BLaER1 treated with 17β-estradiol and CSF1 and Interleukin-3, amounts not matched to agents 10 nM and 100 nM (cell line): ENCODE data around the gene EPHB1.

ENCODE experiments used
- H3K27ac ChIP-seq, 11 experiments: shearing (Covaris generic); formaldehyde crosslinking; 2 replicates each; pipeline ENCODE4 v1.8.1; 2022
- H3K27me3 ChIP-seq, 11 experiments: shearing (Covaris generic); formaldehyde crosslinking; 2 replicates each; pipeline ENCODE4 v1.8.1; 2022
- H3K36me3 ChIP-seq, 11 experiments: shearing (Covaris generic); formaldehyde crosslinking; 2 replicates each; pipeline ENCODE4 v1.8.1; 2022
- H3K4me1 ChIP-seq, 10 experiments: shearing (Covaris generic); formaldehyde crosslinking; 2 replicates each; pipeline ENCODE4 v1.8.1; 2022
- H3K4me2 ChIP-seq, 11 experiments: shearing (Covaris generic); formaldehyde crosslinking; 2 replicates each; pipeline ENCODE4 v1.8.1; 2022
- H3K4me3 ChIP-seq, 10 experiments: shearing (Covaris generic); formaldehyde crosslinking; 2 replicates each; pipeline ENCODE4 v1.8.1; 2022
- H3K9ac ChIP-seq, 11 experiments: shearing (Covaris generic); formaldehyde crosslinking; 2 replicates each; pipeline ENCODE4 v1.8.1; 2022
- H3K9me3 ChIP-seq, 11 experiments: shearing (Covaris generic); formaldehyde crosslinking; replicated peaks in 1 of 11; 2 replicates each; pipeline ENCODE4 v1.8.1; 2022
- H4K20me1 ChIP-seq, 11 experiments: shearing (Covaris generic); formaldehyde crosslinking; 2 replicates each; pipeline ENCODE4 v1.8.1; 2022
- Cebpa-rat ChIP-seq, 11 experiments: shearing (Covaris generic); IDR thresholded peaks; 2 replicates each; pipeline ENCODE4 v1.8.1; 2022

The EPHB1 gene

DNA sequence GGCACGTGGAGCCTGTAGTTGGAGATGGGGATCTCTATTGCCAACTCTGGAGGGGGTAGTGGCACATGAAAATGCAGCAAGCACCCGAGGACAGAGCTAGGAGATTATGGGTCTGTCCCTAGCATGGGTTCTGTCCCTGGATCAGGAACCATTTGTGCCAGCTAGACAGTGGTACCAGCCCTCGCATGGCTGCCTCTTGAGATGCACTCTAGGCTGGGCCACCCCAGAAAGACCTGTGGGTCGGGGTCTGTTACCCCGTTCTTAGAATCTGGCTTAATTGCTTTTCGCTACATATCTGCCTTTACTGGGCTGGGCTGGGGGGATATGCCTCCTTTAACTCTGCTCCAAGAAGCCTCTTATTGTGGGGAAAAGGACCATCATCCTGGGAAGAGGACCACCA lies 54.5 kb downstream of the EPHB1 start:
- H3K27ac ChIP-seq: no peak overlapping the region
- H3K27me3 ChIP-seq: no peaks in the 10 kb centered on the region
- no peak overlapping the region for H3K9ac ChIP-seq
- H3K4me1 ChIP-seq: peaks cover 31 to 41% (median 35%) of the 10 kb centered on the region in 10 experiments
- H4K20me1 ChIP-seq: no peaks in the 10 kb centered on the region; a peak in 1 of 22 replicates
- TF ChIP-seq Cebpa-rat (IDR thresholded peaks at IDR 0.05): no peak
- no peaks in the 10 kb centered on the region for H3K9me3 ChIP-seq
- H3K4me3 ChIP-seq: no peak overlapping the region
- no peaks in the 10 kb centered on the region for H3K36me3 ChIP-seq
- H3K4me2 ChIP-seq: peak overlapping the region in 4 of 11 experiments; percentile 58 to 68 (median 62); a peak in 9 of 22 replicates

DNA sequence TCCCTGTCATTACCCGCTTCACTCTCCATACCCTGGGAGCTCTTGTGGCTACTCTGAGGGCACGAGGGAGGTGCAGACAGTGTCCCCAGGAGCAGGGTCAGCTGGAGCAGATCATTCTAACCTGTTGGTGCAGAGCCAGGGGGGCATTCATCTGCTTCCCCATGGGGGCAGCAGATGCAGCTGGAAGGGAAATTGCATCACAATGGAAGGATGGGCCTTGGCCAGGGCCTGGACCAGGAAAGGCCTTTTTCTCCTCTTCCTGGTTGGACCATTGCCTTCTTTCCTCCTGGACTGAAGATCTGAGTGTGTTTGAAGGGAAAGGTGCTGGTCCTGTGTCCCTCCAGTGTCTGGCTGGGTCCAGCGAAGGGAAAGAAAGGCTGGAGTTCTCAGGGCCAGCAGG lies 55.7 kb downstream of the EPHB1 start:
- H3K4me1 ChIP-seq: peaks cover 28 to 35% (median 31%) of the 10 kb centered on the region in 10 experiments
- no peak for TF ChIP-seq Cebpa-rat (IDR thresholded peaks at IDR 0.05)

DNA sequence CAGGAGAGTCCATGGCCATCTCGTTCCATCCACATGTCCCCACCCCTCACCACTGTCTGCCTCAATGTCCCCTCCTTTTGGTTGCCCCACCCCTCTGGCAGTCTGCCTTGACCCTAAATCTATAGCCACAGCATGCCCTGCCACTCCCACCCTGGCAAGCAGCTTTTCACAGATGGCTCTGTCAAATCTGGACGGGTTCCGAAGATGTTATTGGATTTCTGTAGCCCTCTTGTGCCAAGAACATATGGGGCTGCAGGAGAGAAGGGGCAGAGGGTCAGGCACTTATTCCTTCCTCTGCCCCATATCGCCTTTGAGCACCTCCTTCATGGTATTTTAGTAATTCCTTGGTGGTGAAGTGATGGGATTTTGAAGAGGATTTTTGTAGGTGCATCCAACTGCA lies 57.1 kb downstream of the EPHB1 start:
- Histone ChIP-seq H3K4me1 (peaks cover 28 to 35% (median 31%) of the 10 kb centered on the region in 10 experiments), H3K9me3 (no peaks in the 10 kb centered on the region), H3K36me3 (no peaks in the 10 kb centered on the region), H4K20me1 (no peaks in the 10 kb centered on the region), H3K4me2 (peak overlapping the region in 8 of 11 experiments; percentile 47 to 69 (median 59); a peak in 9 of 22 replicates), H3K4me3 (no peak overlapping the region), H3K9ac (no peak overlapping the region), H3K27me3 (no peaks in the 10 kb centered on the region), H3K27ac (no peak overlapping the region)
- TF ChIP-seq Cebpa-rat (IDR thresholded peaks at IDR 0.05): no peak

More for the DNA sequence above, 55.7 kb downstream of the EPHB1 start:
- no peaks in the 10 kb centered on the region for H3K27me3 ChIP-seq
- no peaks in the 10 kb centered on the region for H3K9me3 ChIP-seq
- no peaks in the 10 kb centered on the region; a peak in 1 of 22 replicates for H4K20me1 ChIP-seq
- peak overlapping the region; percentile 23 to 68 (median 53); a peak in 20 of 22 replicates for H3K4me2 ChIP-seq
- H3K27ac ChIP-seq: no peak overlapping the region
- H3K36me3 ChIP-seq: no peaks in the 10 kb centered on the region
- H3K4me3 ChIP-seq: no peak overlapping the region
- no peak overlapping the region for H3K9ac ChIP-seq

DNA sequence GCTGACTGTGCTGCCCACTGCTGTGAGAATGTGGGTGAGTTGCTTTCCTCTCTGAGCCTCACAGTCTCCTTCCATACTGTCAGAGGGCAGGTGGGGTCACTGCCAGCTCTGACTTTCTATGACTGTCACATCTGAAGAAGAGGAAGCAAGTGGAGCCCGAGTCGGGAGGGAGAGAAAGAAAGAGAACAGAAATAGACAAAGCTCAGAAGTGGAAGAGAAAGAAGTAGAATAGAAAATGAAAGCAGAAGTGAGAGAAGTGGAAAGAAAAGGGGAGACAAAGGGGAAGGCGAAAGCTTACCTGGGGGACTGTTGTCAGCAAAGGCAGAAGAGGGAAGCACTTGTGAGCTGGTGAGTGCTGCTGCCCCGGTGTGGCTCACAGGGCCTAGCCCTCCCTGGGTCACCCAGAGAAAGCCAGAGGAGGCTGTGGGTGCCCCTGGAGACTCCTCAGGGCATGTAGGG lies 57.9 kb downstream of the EPHB1 start:
- no peak for TF ChIP-seq Cebpa-rat (IDR thresholded peaks at IDR 0.05)
- Histone ChIP-seq H3K9me3 (no peaks in the 10 kb centered on the region), H3K4me3 (no peak overlapping the region), H3K27me3 (no peaks in the 10 kb centered on the region), H3K9ac (peak overlapping the region in 1 of 11 experiments; percentile 17; a peak in 1 of 22 replicates), H3K27ac (peak overlapping the region in 2 of 11 experiments; percentile 9 to 35; a peak in 3 of 22 replicates), H3K4me2 (peak overlapping the region; percentile 47 to 78 (median 62)), H3K4me1 (peaks cover 28 to 35% (median 31%) of the 10 kb centered on the region in 10 experiments), H4K20me1 (no peaks in the 10 kb centered on the region), H3K36me3 (no peaks in the 10 kb centered on the region)

- no peaks in the 10 kb centered on the region for H3K27me3 ChIP-seq
- no peaks in the 10 kb centered on the region for H3K36me3 ChIP-seq
- no peak overlapping the region for H3K27ac ChIP-seq
- peaks cover 28 to 35% (median 31%) of the 10 kb centered on the region in 10 experiments for H3K4me1 ChIP-seq
- no peaks in the 10 kb centered on the region for H3K9me3 ChIP-seq
- H4K20me1 ChIP-seq: no peaks in the 10 kb centered on the region
- H3K9ac ChIP-seq: no peak overlapping the region
- no peak for TF ChIP-seq Cebpa-rat (IDR thresholded peaks at IDR 0.05)
- H3K4me2 ChIP-seq: no peak overlapping the region
- no peak overlapping the region for H3K4me3 ChIP-seq
Observed at GRCh38 chr3:134854254-134854653, 59.2 kb downstream of the EPHB1 start.

- Histone ChIP-seq H4K20me1 (no peaks in the 10 kb centered on the region), H3K4me1 (peaks cover 13 to 20% (median 17%) of the 10 kb centered on the region in 10 experiments), H3K36me3 (no peaks in the 10 kb centered on the region), H3K27ac (no peak overlapping the region), H3K9me3 (no peaks in the 10 kb centered on the region), H3K4me2 (no peak overlapping the region), H3K9ac (no peak overlapping the region), H3K27me3 (no peaks in the 10 kb centered on the region), H3K4me3 (no peak overlapping the region)
- TF ChIP-seq Cebpa-rat (IDR thresholded peaks at IDR 0.05): no peak
Observed at GRCh38 chr3:134857356-134857755, 62.3 kb downstream of the EPHB1 start.

DNA sequence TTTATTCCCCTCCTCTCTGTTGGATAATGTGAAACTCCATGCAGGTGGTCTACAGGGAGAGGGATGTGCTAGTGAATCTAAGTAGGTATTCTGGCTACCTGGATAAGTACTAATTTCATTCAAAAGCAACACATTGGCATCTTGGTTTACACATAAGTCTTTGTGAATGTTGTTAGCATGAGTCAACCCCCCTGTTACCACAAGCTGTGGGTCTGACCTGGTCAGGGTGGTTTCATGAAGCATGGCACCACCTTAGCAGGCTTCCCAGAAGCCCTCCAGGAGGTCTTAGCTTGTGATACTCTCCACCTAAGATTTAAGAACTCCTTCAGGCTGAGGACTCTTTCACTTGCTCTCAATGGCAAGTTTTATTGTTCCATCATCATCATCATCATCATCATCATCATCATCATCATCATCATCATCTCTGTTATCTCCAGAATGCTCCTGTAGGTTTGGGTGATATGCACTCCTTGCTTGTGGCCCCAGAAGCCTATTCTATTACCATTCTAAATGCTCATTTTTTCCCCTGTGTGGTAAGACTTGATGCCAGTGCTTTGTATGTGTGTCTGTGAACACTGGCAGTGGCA lies 62.8 kb downstream of the EPHB1 start:
- TF ChIP-seq Cebpa-rat (IDR thresholded peaks at IDR 0.05): no peak
- H4K20me1 ChIP-seq: no peaks in the 10 kb centered on the region
- peaks cover 8 to 15% (median 12%) of the 10 kb centered on the region in 10 experiments for H3K4me1 ChIP-seq
- no peaks in the 10 kb centered on the region for H3K9me3 ChIP-seq
- H3K27ac ChIP-seq: no peak overlapping the region
- H3K27me3 ChIP-seq: no peaks in the 10 kb centered on the region
- H3K4me3 ChIP-seq: no peak overlapping the region
- no peak overlapping the region for H3K4me2 ChIP-seq
- H3K36me3 ChIP-seq: no peaks in the 10 kb centered on the region
- H3K9ac ChIP-seq: no peak overlapping the region

DNA sequence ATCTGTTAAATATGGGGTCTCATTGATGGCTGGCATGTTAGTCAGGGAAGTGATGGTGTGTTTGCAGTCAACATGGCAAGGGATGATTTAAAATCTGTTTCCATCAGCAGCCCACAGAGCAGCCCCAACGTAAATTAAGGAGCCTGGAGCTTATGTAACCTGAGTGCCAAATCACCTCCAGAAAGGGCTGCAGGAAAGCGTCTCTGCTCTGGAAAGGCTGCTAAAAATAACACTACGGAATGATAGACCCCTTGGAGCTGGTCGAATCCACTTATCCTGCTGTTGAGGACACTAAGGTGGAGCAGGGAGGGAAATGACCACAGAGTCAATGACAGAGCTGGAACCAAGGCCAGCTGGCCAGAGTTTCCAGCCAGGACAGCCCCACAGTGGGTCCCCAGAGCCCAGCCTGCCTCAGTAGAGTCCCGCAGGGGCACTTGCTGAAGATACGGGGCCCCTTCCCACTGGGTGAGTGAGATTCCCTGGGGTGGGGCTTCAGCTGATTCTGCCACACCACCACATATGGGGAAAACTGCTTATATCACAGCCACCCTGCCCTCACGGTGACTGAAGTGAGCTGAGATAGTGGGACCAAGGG lies 63.5 kb downstream of the EPHB1 start:
- H3K9me3 ChIP-seq: no peaks in the 10 kb centered on the region
- no peak overlapping the region for H3K27ac ChIP-seq
- H3K4me3 ChIP-seq: no peak overlapping the region
- no peak overlapping the region for H3K9ac ChIP-seq
- peaks cover under 1 to 9% (median 5%) of the 10 kb centered on the region in 10 experiments; a peak in 17 of 20 replicates for H3K4me1 ChIP-seq
- H3K27me3 ChIP-seq: no peaks in the 10 kb centered on the region
- H4K20me1 ChIP-seq: no peaks in the 10 kb centered on the region
- no peak overlapping the region for H3K4me2 ChIP-seq
- no peaks in the 10 kb centered on the region for H3K36me3 ChIP-seq
- TF ChIP-seq Cebpa-rat (IDR thresholded peaks at IDR 0.05): no peak

DNA sequence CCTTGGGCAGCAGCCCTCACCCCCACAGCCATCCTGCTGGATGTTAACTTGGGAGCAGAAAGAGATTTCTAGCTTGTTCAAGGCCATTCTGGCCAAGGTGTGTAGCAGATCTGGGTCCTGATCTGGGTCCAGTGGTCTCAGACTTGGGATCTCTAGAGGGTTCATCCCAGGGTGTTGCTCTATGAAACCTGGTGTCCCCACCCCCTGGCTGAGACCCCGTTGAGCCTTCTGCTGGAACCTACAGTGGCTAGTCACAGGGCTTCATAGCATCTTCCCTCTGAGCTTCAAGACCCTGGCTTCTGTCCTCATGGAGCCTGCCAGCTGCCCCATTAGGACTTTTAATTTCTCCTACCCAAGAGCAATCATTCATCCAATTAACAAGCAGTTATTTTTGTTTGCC lies 64.3 kb downstream of the EPHB1 start:
- Histone ChIP-seq H4K20me1 (no peaks in the 10 kb centered on the region), H3K9me3 (no peaks in the 10 kb centered on the region), H3K27me3 (no peaks in the 10 kb centered on the region), H3K4me1 (peaks cover 0 to 7% (median 5%) of the 10 kb centered on the region in 10 experiments; a peak in 12 of 20 replicates), H3K4me2 (no peak overlapping the region), H3K9ac (no peak overlapping the region), H3K27ac (no peak overlapping the region), H3K36me3 (no peaks in the 10 kb centered on the region), H3K4me3 (no peak overlapping the region)
- no peak for TF ChIP-seq Cebpa-rat (IDR thresholded peaks at IDR 0.05)
